Tibial nerve (tissue), 4 donors: ENCODE measurements around the gene FGGY.

Source experiments
- CTCF ChIP-seq, 5 experiments: fragments of 200-600 bp in 3 of 5; fragments of 450-650 bp in 2 of 5; sonication (generic) in 3 of 5; IDR thresholded peaks; one replicate each; pipeline ENCODE4 v1.5.1; 2016 to 2019; ENCODE audit warnings: antibody characterized with exemption in 5 of 5, mild to moderate bottlenecking in 3 of 5, moderate library complexity in 2 of 5
- EP300 ChIP-seq, 2 donors: sonication (generic); formaldehyde crosslinking; IDR thresholded peaks; one replicate each; pipeline ENCODE4 v1.6.1; 2017; ENCODE audit warnings: antibody characterized with exemption in 2 of 2, mild to moderate bottlenecking in 1 of 2
- POLR2A ChIP-seq, 2 donors: fragments of 450-650 bp; IDR thresholded peaks; one replicate each; pipeline ENCODE4 v1.6.1; 2017; ENCODE audit warnings: antibody characterized with exemption in 2 of 2, mild to moderate bottlenecking in 2 of 2, moderate library complexity in 2 of 2

DNA sequence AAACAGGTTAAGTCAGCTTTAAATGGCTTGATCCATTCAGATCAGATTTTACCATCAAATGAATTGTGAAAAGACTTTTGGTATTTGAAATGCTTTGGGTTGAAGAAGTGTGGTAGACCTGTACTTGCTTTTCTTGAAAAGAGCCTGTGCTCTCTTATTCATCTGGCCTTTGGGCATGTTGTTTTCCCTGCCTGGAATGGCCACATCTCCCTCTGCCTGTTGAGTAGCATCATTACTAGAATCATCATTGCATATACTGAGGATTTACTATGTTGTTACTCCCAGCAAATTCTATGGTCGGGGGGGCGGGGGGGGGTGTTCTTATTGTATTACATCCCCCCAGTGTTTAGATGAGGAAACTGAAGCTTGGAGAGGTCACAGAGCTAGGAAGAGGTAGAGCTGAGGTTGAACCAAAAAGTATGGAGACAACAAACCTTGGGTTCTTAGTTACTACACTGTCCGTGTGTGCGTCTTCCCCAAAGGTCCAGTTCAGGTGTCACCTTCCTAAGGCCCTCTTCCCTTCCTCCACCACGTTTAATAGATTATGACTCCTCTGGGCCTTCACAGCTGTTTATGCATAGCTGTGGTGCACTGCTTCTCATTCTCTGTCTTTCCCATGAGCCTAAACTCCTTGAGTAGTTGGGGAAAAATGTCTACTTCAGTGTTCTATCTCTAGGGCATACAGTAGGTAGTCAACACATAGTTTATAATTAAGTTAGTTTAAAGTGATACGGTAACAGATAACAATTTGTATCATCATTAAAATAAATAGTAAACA lies 271.5 kb downstream of the FGGY start:
- TF ChIP-seq POLR2A (IDR thresholded peaks at IDR 0.05) (no peak), CTCF (IDR thresholded peaks at IDR 0.05) (no peak), EP300 (IDR thresholded peaks at IDR 0.05) (no peak)
